ENCODE measurements around the gene OPA3.

GRCh38 chr19:45554481-45554880 is 30.1 kb downstream of the OPA3 start:
- no peak for TF ChIP-seq RAD21 (conservative IDR thresholded peaks at IDR 0.05)
- TF ChIP-seq EP300 (conservative IDR thresholded peaks at IDR 0.05; ENCODE audit: poor library complexity, severe bottlenecking) = no peak
- TF ChIP-seq CTCF (IDR thresholded peaks at IDR 0.05; ENCODE audit: poor library complexity, severe bottlenecking) = no peak
- TF ChIP-seq EZH2 (IDR thresholded peaks at IDR 0.05; ENCODE audit: borderline replicate concordance, insufficient read depth, low read length, poor library complexity, severe bottlenecking) = no peak
- TF ChIP-seq POLR2AphosphoS5 (IDR thresholded peaks at IDR 0.05) = no peak

Measured in neural cell (in vitro differentiated cells).